Upper lobe of left lung (tissue), 6 donors: ENCODE data around the gene PCSK2. TPM values are rescaled to one million over a fixed set of nuclear protein-coding genes. Genes with fewer than 3 reads are reported as not detected.

Source experiments
- ATAC-seq, 2 donors: fragments of 200-7000 bp; cut with Tn5 transposase; one replicate each; pipeline ENCODE4 v1.9.1; 2022; ENCODE audit warnings: mild to moderate bottlenecking in 2 of 2, moderate library complexity in 2 of 2; ENCODE audit not compliant: low FRiP score in 2 of 2
- DNase-seq, 2 donors: peaks; one replicate each; pipeline ENCODE4 v3.0.0-alpha.2; 2019 to 2020
- H3K27ac ChIP-seq, 4 donors: fragments of 200-600 bp; sonication (generic); one replicate each; pipeline ENCODE4 v1.5.1; 2016 to 2019
- H3K27me3 ChIP-seq, 4 donors: fragments of 200-600 bp; sonication (generic); one replicate each; pipeline ENCODE4 v1.5.1; 2017 to 2019
- H3K36me3 ChIP-seq, 4 donors: fragments of 200-600 bp; sonication (generic); one replicate each; pipeline ENCODE4 v1.5.1; 2016 to 2019
- H3K4me1 ChIP-seq, 4 donors: fragments of 200-600 bp; sonication (generic); one replicate each; pipeline ENCODE4 v1.5.1; 2018 to 2019
- H3K4me3 ChIP-seq, 4 donors: fragments of 200-600 bp; sonication (generic); one replicate each; pipeline ENCODE4 v1.5.1; 2017 to 2019; ENCODE audit warnings: mild to moderate bottlenecking in 2 of 4, moderate library complexity in 1 of 4
- H3K9me3 ChIP-seq, 4 donors: fragments of 200-600 bp; sonication (generic); one replicate each; pipeline ENCODE4 v1.5.1; 2018 to 2019
- EP300 ChIP-seq, 4 donors: sonication (generic); formaldehyde crosslinking; IDR thresholded peaks; one replicate each; pipeline ENCODE4 v1.5.1; 2017; ENCODE audit warnings: antibody characterized with exemption in 4 of 4, control low read depth in 2 of 4
- POLR2A ChIP-seq, 4 donors: fragments of 450-650 bp; IDR thresholded peaks; one replicate each; pipeline ENCODE4 v1.5.1; 2016 to 2017; ENCODE audit warnings: antibody characterized with exemption in 4 of 4, mild to moderate bottlenecking in 2 of 4
- POLR2AphosphoS5 ChIP-seq, 2 donors: sonication (generic); formaldehyde crosslinking; IDR thresholded peaks; one replicate each; pipeline ENCODE4 v1.5.1; 2017; ENCODE audit warnings: antibody characterized with exemption in 2 of 2
- WGBS, 2 donors: methylation state at CpG; one replicate each; pipeline ENCODE4 v1.1.5; 2017 to 2018; 5-methylcytosine and 5-hydroxymethylcytosine counted together
- total RNA-seq, 6 donors: library from RNA; depleted of rRNA in 4 of 6; stranded (reverse); fragments of >200 nt in 4 of 6; gene quantifications; one replicate each; pipeline versions ENCODE4 v1.1.0 to v1.2.1, GENCODE V29; 2016 to 2021
- TF ChIP-seq, protein P1 (sequence below), 6 experiments: fragments of 450-650 bp in 4 of 6; fragments of 200-600 bp in 2 of 6; sonication (generic) in 2 of 6; IDR thresholded peaks; one replicate each; pipeline ENCODE4 v1.5.1; 2016 to 2019; ENCODE audit warnings: antibody characterized with exemption in 6 of 6
- donor health status: DM: no; HTN: no; CAD: no; lungs with moderate emphysema.
- donor health status: DM: no; HTN: yes; CAD: no; lungs with severe emphysema.

The PCSK2 gene
- total RNA-seq, 6 donors from 2014 or later = 1.4 to 75.3 (median 15.9) TPM

DNA sequence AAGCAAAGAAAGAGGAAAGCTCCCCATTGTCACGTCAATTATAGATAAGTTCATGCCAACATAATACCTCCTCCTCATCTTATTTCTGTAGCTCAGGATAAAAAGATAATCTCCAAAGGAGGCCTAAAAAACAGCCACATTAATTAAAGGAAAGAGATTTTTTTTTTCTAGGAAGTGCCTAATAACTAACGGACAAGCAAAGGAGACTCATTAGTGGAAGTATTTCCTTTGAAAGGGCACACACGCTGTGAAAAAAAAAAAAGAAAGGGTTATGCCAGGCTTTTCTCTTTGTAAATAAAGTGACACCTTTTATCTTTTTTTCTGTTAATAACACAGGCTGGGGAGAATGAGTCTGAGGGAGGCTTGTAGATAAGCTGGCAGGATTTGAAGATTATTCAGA, 55.7 kb downstream of the PCSK2 start:
- no peaks in the 10 kb centered on the region for H3K9me3 ChIP-seq
- 62 to 75% methylated on average over 3 of the region's 3 CpGs for WGBS, 2 donors
- DNase-seq (no peak), ATAC-seq (no peak)
- H3K27ac ChIP-seq = no peak overlapping the region
- TF ChIP-seq POLR2AphosphoS5 (IDR thresholded peaks at IDR 0.05) (no peak), EP300 (IDR thresholded peaks at IDR 0.05) (no peak), POLR2A (IDR thresholded peaks at IDR 0.05) (no peak)
- TF ChIP-seq, protein P1, sequence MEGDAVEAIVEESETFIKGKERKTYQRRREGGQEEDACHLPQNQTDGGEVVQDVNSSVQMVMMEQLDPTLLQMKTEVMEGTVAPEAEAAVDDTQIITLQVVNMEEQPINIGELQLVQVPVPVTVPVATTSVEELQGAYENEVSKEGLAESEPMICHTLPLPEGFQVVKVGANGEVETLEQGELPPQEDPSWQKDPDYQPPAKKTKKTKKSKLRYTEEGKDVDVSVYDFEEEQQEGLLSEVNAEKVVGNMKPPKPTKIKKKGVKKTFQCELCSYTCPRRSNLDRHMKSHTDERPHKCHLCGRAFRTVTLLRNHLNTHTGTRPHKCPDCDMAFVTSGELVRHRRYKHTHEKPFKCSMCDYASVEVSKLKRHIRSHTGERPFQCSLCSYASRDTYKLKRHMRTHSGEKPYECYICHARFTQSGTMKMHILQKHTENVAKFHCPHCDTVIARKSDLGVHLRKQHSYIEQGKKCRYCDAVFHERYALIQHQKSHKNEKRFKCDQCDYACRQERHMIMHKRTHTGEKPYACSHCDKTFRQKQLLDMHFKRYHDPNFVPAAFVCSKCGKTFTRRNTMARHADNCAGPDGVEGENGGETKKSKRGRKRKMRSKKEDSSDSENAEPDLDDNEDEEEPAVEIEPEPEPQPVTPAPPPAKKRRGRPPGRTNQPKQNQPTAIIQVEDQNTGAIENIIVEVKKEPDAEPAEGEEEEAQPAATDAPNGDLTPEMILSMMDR (IDR thresholded peaks at IDR 0.05) = no peak
- no peaks in the 10 kb centered on the region for H3K27me3 ChIP-seq
- H3K4me3 ChIP-seq = no peak overlapping the region
- H3K36me3 ChIP-seq = no peaks in the 10 kb centered on the region
- H3K4me1 ChIP-seq = no peaks in the 10 kb centered on the region

- Histone ChIP-seq H3K9me3 (no peaks in the 10 kb centered on the region), H3K36me3 (no peaks in the 10 kb centered on the region), H3K4me1 (no peaks in the 10 kb centered on the region), H3K27ac (no peak overlapping the region), H3K27me3 (no peaks in the 10 kb centered on the region), H3K4me3 (no peak overlapping the region)
- DNase-seq (no peak), ATAC-seq (no peak)
- WGBS, 2 donors = 71 to 73% methylated on average over 2 of the region's 2 CpGs
- TF ChIP-seq EP300 (IDR thresholded peaks at IDR 0.05) = no peak
- no peak for TF ChIP-seq POLR2A (IDR thresholded peaks at IDR 0.05)
- no peak for TF ChIP-seq POLR2AphosphoS5 (IDR thresholded peaks at IDR 0.05)
Measured at GRCh38 chr20:17287503-17287902, 60.7 kb downstream of the PCSK2 start.

- TF ChIP-seq EP300 (IDR thresholded peaks at IDR 0.05) = no peak
- H3K36me3 ChIP-seq = no peaks in the 10 kb centered on the region
- peak in 1 of 2 donors; percentile 24 for ATAC-seq
- no peaks in the 10 kb centered on the region for H3K9me3 ChIP-seq
- no peaks in the 10 kb centered on the region for H3K27me3 ChIP-seq
- 86 to 100% methylated on average over 3 of the region's 3 CpGs for WGBS, 2 donors
- no peaks in the 10 kb centered on the region for H3K4me1 ChIP-seq
- no peak overlapping the region for H3K27ac ChIP-seq
- no peak overlapping the region for H3K4me3 ChIP-seq
- no peak for DNase-seq
Measured at GRCh38 chr20:17287998-17288397, 61.2 kb downstream of the PCSK2 start.

- no peaks in the 10 kb centered on the region for H3K9me3 ChIP-seq
- ATAC-seq (no peak), DNase-seq (no peak)
- H3K36me3 ChIP-seq = no peaks in the 10 kb centered on the region
- H3K4me3 ChIP-seq = no peak overlapping the region
- no peaks in the 10 kb centered on the region for H3K4me1 ChIP-seq
- TF ChIP-seq EP300 (IDR thresholded peaks at IDR 0.05) = no peak
- TF ChIP-seq, protein P1 (IDR thresholded peaks at IDR 0.05) = no peak
- TF ChIP-seq POLR2A (IDR thresholded peaks at IDR 0.05) = no peak
- no peak for TF ChIP-seq POLR2AphosphoS5 (IDR thresholded peaks at IDR 0.05)
- 87 to 88% methylated on average over 3 of the region's 3 CpGs for WGBS, 2 donors
- H3K27me3 ChIP-seq = no peaks in the 10 kb centered on the region
- no peak overlapping the region for H3K27ac ChIP-seq
Measured at GRCh38 chr20:17295151-17295726, 68.4 kb downstream of the PCSK2 start.

GRCh38 chr20:17295991-17296390, 69.2 kb downstream of the PCSK2 start:
- H3K36me3 ChIP-seq = no peaks in the 10 kb centered on the region
- DNase-seq (no peak), ATAC-seq (no peak)
- H3K27me3 ChIP-seq = no peaks in the 10 kb centered on the region
- no peak overlapping the region for H3K27ac ChIP-seq
- no peak for TF ChIP-seq EP300 (IDR thresholded peaks at IDR 0.05)
- TF ChIP-seq, protein P1 (IDR thresholded peaks at IDR 0.05) = no peak
- TF ChIP-seq POLR2A (IDR thresholded peaks at IDR 0.05) = no peak
- no peak for TF ChIP-seq POLR2AphosphoS5 (IDR thresholded peaks at IDR 0.05)
- no peaks in the 10 kb centered on the region for H3K9me3 ChIP-seq
- WGBS, 2 donors = 86 to 89% methylated on average over 3 to 4 of the region's 4 CpGs
- H3K4me1 ChIP-seq = no peaks in the 10 kb centered on the region
- no peak overlapping the region for H3K4me3 ChIP-seq

GRCh38 chr20:17298171-17298570, 71.3 kb downstream of the PCSK2 start:
- Histone ChIP-seq H3K4me3 (no peak overlapping the region), H3K27ac (no peak overlapping the region), H3K27me3 (no peaks in the 10 kb centered on the region), H3K9me3 (no peaks in the 10 kb centered on the region), H3K4me1 (no peaks in the 10 kb centered on the region), H3K36me3 (no peaks in the 10 kb centered on the region)
- ATAC-seq = no peak
- TF ChIP-seq POLR2A (IDR thresholded peaks at IDR 0.05) (no peak), EP300 (IDR thresholded peaks at IDR 0.05) (no peak), POLR2AphosphoS5 (IDR thresholded peaks at IDR 0.05) (no peak)
- TF ChIP-seq, protein P1 (IDR thresholded peaks at IDR 0.05) = no peak
- no peak for DNase-seq
